SK-N-SH treated with all-trans-retinoic acid at 6 μM for 48 hours (cell line): ENCODE results near the gene CDH22.

ENCODE experiments used
- ATAC-seq: fragments of 200-7000 bp; cut with Tn5 transposase; 3 replicates; pipeline ENCODE4 v1.9.1; 2020; ENCODE audit warnings: mild to moderate bottlenecking, moderate library complexity
- ARNTL ChIP-seq: fragments of 450-650 bp; formaldehyde crosslinking; IDR thresholded peaks from 2 replicates; pipeline ENCODE4 v1.5.0; 2020; ENCODE audit warnings: low read depth, mild to moderate bottlenecking, moderate library complexity, borderline replicate concordance
- BACH2 ChIP-seq: fragments of 250-450 bp; sonication (Bioruptor Pico); IDR thresholded peaks from 2 replicates; pipeline ENCODE4 v1.9.0; 2021; ENCODE audit warnings: mild to moderate bottlenecking, borderline replicate concordance
- CSDC2 ChIP-seq: fragments of 250-450 bp; sonication (Bioruptor Pico); IDR thresholded peaks from 2 replicates; pipeline ENCODE4 v1.5.0; 2020; ENCODE audit warnings: mild to moderate bottlenecking, moderate library complexity
- CSRNP3 ChIP-seq: fragments of 250-450 bp; sonication (Bioruptor Pico); IDR thresholded peaks from 2 replicates; pipeline ENCODE4 v1.5.1; 2021; ENCODE audit warnings: mild to moderate bottlenecking, moderate library complexity
- ESRRG ChIP-seq: fragments of 250-450 bp; sonication (Bioruptor Pico); IDR thresholded peaks from 2 replicates; pipeline ENCODE4 v1.6.1; 2021; ENCODE audit warnings: mild to moderate bottlenecking
- GLIS3 ChIP-seq: fragments of 250-450 bp; sonication (Bioruptor Pico); IDR thresholded peaks from 2 replicates; pipeline ENCODE4 v1.5.0; 2020; ENCODE audit warnings: mild to moderate bottlenecking, moderate library complexity
- ISL1 ChIP-seq: fragments of 250-450 bp; sonication (Bioruptor Pico); IDR thresholded peaks from 2 replicates; pipeline ENCODE4 v2.1.2; 2022; ENCODE audit warnings: mild to moderate bottlenecking, moderate library complexity
- OSR1 ChIP-seq: fragments of 250-450 bp; sonication (Bioruptor Pico); IDR thresholded peaks from 2 replicates; pipeline ENCODE4 v1.8.0; 2022; ENCODE audit warnings: moderate library complexity, mild to moderate bottlenecking, inconsistent platforms
- PATZ1 ChIP-seq: fragments of 250-450 bp; sonication (Bioruptor Pico); IDR thresholded peaks from 2 replicates; pipeline ENCODE4 v1.8.0; 2020; ENCODE audit warnings: mild to moderate bottlenecking, moderate library complexity, borderline replicate concordance
- POU6F1 ChIP-seq: fragments of 250-450 bp; sonication (Bioruptor Pico); IDR thresholded peaks from 2 replicates; pipeline ENCODE4 v1.8.0; 2021; ENCODE audit warnings: low read depth, mild to moderate bottlenecking, moderate library complexity, borderline replicate concordance
- PPARA ChIP-seq: fragments of 250-450 bp; sonication (Bioruptor Pico); IDR thresholded peaks from 2 replicates; pipeline ENCODE4 v1.5.0; 2020; ENCODE audit warnings: mild to moderate bottlenecking, borderline replicate concordance
- RARB ChIP-seq: fragments of 250-450 bp; sonication (Bioruptor Pico); IDR thresholded peaks from 2 replicates; pipeline ENCODE4 v1.8.0; 2021; ENCODE audit warnings: mild to moderate bottlenecking, moderate library complexity
- SNAI2 ChIP-seq: fragments of 250-450 bp; sonication (Bioruptor Pico); IDR thresholded peaks from 2 replicates; pipeline ENCODE4 v1.5.0; 2020; ENCODE audit warnings: mild to moderate bottlenecking, moderate library complexity
- TCF4 ChIP-seq: fragments of 250-450 bp; sonication (Bioruptor Pico); IDR thresholded peaks from 2 replicates; pipeline ENCODE4 v1.8.0; 2021; ENCODE audit warnings: mild to moderate bottlenecking, moderate library complexity, borderline replicate concordance
- TOX ChIP-seq: fragments of 250-450 bp; sonication (Bioruptor Pico); IDR thresholded peaks from 2 replicates; pipeline ENCODE4 v1.8.0; 2021; ENCODE audit warnings: mild to moderate bottlenecking, moderate library complexity, borderline replicate concordance
- ZC3H10 ChIP-seq: fragments of 250-450 bp; sonication (Bioruptor Pico); IDR thresholded peaks from 2 replicates; pipeline ENCODE4 v1.5.1; 2021; ENCODE audit warnings: mild to moderate bottlenecking, moderate library complexity
- ZFP3 ChIP-seq: fragments of 250-450 bp; sonication (Bioruptor Pico); IDR thresholded peaks from 2 replicates; pipeline ENCODE4 v1.5.0; 2020; ENCODE audit warnings: mild to moderate bottlenecking, moderate library complexity
- ZFP30 ChIP-seq: fragments of 450-650 bp; formaldehyde crosslinking; IDR thresholded peaks from 2 replicates; pipeline ENCODE4 v1.5.0; 2022; ENCODE audit warnings: mild to moderate bottlenecking, moderate library complexity
- ZNF565 ChIP-seq: fragments of 450-650 bp; formaldehyde crosslinking; conservative IDR thresholded peaks from 2 replicates; pipeline ENCODE4 v1.5.0; 2020; ENCODE audit warnings: low read depth, mild to moderate bottlenecking, moderate library complexity
- ZNF70 ChIP-seq: fragments of 450-650 bp; formaldehyde crosslinking; IDR thresholded peaks from 2 replicates; pipeline ENCODE4 v1.5.0; 2020; ENCODE audit warnings: mild to moderate bottlenecking, moderate library complexity
- ZNF8 ChIP-seq: fragments of 450-650 bp; formaldehyde crosslinking; IDR thresholded peaks from 2 replicates; pipeline ENCODE4 v1.5.0; 2020; ENCODE audit warnings: mild to moderate bottlenecking, moderate library complexity

Gene CDH22

GRCh38 chr20:46154305-46154704 is 154.0 kb downstream of the CDH22 start:
- TF ChIP-seq OSR1 (CRISPR knock-in tag), result no peak
- TF ChIP-seq CSDC2 (CRISPR knock-in tag), result no peak
- TF ChIP-seq BACH2 (CRISPR knock-in tag), result no peak
- TF ChIP-seq ARNTL (CRISPR knock-in tag), result no peak
- no peak for TF ChIP-seq RARB (CRISPR knock-in tag)
- TF ChIP-seq SNAI2 (CRISPR knock-in tag), result no peak
- no peak for TF ChIP-seq ZFP30 (CRISPR knock-in tag)
- TF ChIP-seq CSRNP3 (CRISPR knock-in tag), result no peak
- no peak for TF ChIP-seq ESRRG (CRISPR knock-in tag)
- TF ChIP-seq ZC3H10 (CRISPR knock-in tag), result no peak
- no peak for TF ChIP-seq ISL1
- no peak for TF ChIP-seq TCF4 (CRISPR knock-in tag)
- no peak for TF ChIP-seq PPARA (CRISPR knock-in tag)
- no peak for TF ChIP-seq TOX (CRISPR knock-in tag)
- no peak for TF ChIP-seq POU6F1 (CRISPR knock-in tag)
- TF ChIP-seq, all 23 proteins: peak for 0
- no peak for ATAC-seq

GRCh38 chr20:46152824-46153586 is 155.3 kb downstream of the CDH22 start:
- ATAC-seq, result no peak
- TF ChIP-seq ZNF565 (CRISPR knock-in tag) (no peak), OSR1 (CRISPR knock-in tag) (no peak), ZFP3 (CRISPR knock-in tag) (no peak), BACH2 (CRISPR knock-in tag) (no peak), ESRRG (CRISPR knock-in tag) (no peak), ARNTL (CRISPR knock-in tag) (no peak), PPARA (CRISPR knock-in tag) (no peak), ISL1 (no peak), ZFP30 (CRISPR knock-in tag) (no peak), POU6F1 (CRISPR knock-in tag) (no peak), ZC3H10 (CRISPR knock-in tag) (no peak), CSDC2 (CRISPR knock-in tag) (no peak), GLIS3 (CRISPR knock-in tag) (no peak), ZNF8 (CRISPR knock-in tag) (no peak), ZNF70 (no peak)
- TF ChIP-seq, all 23 proteins: peak for 0

GRCh38 chr20:46151936-46152335 is 156.4 kb downstream of the CDH22 start:
- ATAC-seq, result no peak
- no peak for TF ChIP-seq PATZ1 (CRISPR knock-in tag)
- TF ChIP-seq OSR1 (CRISPR knock-in tag), result no peak
- TF ChIP-seq GLIS3 (CRISPR knock-in tag), result no peak
- TF ChIP-seq ESRRG (CRISPR knock-in tag), result no peak
- TF ChIP-seq BACH2 (CRISPR knock-in tag), result no peak
- no peak for TF ChIP-seq TOX (CRISPR knock-in tag)
- TF ChIP-seq ZNF565 (CRISPR knock-in tag), result no peak
- no peak for TF ChIP-seq RARB (CRISPR knock-in tag)
